Measurements from ENCODE around the gene ZNF133.
"Not testable (repeated sequence)": the region's sequence is repeated elsewhere in the genome, so short reads cannot be mapped to it uniquely, and the experiment has no call there.

The ZNF133 gene

DNA sequence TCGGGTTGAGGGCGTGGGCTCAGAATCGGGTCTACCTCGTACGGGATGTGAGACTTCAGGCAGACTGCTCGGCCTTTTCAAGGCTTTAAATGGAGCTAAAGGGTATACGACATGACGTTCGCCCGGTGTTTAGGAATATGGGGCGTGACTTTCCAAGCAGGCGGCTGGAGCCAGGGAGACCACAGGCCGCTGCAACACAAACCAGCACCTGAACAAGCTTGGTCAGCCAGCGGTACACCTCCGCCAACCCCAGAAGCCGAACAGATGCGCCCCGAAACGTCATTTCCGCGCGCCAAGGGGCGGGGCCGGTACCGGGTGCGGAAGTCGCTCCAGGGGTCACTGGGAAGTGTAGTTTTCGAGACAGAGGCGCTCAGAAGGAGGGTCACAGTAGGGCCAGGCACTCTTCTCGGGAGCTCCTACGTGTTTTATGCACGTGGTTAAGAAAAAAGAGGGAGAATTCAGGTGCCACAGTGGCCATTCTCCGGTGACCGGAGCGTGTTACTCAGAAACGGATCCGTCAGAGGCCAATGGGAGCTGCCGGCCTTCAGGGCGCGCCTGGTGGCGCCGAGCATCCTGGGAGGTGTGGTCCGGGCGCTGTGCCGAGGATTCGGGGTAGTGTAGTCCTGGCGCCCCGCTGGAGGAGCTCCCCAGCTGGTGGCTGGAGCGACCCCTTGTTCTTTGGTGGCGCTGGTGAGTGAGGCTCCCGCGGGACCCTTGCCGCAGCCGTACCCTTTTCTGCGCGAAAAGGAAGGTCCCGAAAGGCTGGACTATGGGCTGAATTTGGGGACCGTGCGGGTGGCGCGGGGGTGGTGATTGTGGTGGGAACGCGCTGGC, at the start of gene ZNF133:
TSS of gene ZNF133 (plus strand) at position 613 of the 834 bp plus-strand sequence. CDS start 17,160 bp downstream, outside the sequence.
- peak; percentile 94 for DNase-seq

DNA sequence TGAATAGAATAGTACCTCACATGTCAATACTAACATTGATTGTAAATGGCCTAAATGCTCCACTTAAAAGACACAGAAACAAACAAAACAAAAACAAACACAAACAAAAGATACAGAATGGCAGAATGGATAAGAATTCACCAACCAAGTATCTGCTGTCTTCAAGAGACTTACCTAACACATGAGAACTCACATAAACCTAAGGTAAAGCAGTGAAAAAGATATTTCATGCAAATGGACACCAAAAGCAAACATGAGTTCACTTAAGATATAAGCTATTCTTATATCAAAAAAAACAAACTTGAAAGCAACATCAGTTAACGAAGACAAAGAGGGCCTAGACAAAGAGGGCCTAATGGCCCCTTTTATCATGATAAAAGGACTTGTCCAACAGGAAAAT, 47.3 kb upstream of the ZNF133 start:
- no peak for DNase-seq

DNA sequence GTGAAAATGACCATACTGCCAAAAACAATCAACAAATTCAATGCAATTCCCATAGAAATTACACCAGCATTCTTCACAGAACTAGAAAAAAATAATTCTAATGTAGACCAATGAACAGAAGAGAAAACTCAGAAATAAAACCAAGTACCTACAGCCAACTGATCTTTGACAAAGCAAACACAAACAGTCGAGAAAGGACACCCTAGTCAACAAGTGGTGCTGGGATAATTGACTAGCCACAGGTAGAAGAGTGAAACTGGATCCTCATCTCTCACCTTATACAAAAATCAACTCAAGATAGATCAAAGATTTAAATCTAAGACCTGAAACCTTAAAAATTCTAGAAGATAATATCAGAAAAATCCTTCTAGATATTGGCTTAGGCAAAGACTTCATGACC, 44.5 kb upstream of the ZNF133 start:
- DNase-seq = no peak

DNA sequence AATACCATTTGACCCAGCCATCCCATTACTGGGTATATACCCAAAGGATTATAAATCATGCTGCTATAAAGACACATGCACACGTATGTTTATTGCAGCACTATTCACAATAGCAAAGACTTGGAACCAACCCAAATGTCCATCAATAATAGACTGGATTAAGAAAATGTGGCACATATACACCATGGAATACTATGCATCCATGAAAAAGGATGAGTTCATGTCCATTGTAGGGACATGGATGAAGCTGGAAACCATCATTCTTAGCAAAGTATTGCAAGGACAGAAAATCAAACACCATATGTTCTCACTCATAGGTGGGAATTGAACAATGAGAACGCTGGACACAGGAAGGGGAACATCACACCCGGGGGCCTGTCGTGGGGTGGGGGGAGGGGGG, 39.8 kb upstream of the ZNF133 start:
- DNase-seq = not testable (repeated sequence)

DNA sequence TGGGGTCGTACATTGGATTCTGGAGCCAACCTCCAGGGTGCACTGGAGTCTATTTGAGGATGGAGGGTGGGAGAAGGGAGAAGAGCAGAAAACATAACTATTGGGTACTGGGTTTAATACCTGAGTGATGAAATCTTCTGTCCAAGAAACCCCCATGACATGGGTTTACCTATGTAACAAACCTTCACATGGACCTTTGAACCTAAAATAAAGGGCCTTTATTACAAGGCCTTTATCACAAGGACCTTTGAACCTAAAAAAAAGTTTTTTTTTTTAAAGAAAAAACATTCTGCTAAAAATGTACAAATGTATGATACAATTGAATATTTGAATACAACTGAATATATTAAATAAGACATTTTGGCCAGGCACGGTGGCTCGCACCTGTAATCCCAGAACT, 38.1 kb upstream of the ZNF133 start:
- no peak for DNase-seq

DNA sequence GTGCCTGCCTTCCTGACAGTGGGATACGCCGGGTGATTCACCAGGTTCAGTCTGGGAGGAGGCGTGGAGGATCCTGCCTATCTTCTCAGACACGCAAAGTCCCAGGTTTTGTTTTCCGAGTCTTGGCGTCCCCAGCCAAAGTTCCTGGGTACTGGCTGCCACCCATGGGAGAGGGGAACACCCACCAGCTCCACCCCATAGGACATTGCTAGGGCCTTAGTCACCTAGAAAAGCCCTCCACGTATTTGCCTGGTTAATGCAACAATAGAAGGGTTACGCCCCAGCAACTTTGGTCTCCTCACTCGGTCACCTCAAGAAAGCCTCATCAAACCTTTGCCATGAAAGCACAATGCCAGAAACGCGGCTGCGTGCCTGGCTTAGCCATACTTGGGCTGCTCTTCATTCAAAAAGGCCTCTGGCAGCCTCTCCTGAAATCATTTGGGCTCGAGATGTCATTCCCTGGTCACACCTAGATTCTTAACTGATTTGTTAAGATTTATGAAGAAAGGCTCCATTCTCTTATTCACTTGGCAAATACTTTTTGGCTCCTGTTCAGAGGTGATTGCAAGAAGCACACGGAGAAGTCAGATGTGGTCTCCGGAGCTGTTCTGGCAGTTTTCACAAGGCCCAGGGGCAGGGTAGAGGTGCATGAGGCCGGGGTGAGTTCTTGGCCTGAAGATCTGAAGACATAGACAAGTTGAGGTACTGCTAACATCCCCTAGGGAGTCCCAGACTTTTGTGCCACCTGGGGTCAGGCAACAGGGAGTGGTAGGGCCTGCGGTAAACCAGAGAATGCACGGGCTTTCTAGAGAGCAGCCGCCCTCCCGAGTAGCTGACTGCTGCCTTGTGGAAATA, 35.5 kb upstream of the ZNF133 start:
- DNase-seq = no peak

DNA sequence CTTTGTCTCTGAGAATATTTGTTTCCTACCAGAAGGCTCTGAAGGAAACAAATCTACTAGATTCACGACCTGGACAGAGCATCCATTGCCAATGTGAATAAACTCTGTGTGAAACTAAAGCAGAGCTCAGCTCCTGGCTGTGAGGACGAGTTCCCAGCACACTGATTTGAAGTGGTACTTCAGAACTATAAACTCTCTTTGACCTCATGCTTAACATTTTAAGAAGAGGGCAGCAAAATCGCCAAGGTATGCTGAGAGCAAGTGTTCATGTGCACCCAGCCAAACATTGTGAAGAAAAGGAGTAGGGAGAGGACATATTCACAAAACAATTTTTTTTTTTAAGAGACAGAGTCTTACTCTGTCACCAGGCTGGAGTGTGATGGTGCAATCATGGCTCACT, 33.7 kb upstream of the ZNF133 start:
- DNase-seq = no peak

DNA sequence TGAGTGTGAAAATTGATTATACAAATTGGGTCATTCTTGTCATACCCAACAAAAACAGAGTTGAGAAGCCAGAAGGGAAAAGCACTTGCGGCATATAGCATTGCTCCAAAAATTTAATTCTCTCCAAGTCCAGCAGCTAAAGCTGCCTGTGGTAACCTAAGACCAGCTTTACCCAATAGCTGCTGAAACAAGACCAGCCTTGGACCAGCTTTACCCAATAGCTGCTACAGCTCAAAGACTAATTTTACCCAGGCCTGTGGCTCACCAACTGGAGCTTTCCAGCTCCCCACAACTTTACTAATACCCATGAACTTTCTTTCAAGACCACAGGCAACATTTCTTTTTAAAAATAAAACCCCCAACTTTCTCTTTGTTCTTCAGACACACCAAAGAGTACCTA, 32.8 kb upstream of the ZNF133 start:
- DNase-seq = no peak

DNA sequence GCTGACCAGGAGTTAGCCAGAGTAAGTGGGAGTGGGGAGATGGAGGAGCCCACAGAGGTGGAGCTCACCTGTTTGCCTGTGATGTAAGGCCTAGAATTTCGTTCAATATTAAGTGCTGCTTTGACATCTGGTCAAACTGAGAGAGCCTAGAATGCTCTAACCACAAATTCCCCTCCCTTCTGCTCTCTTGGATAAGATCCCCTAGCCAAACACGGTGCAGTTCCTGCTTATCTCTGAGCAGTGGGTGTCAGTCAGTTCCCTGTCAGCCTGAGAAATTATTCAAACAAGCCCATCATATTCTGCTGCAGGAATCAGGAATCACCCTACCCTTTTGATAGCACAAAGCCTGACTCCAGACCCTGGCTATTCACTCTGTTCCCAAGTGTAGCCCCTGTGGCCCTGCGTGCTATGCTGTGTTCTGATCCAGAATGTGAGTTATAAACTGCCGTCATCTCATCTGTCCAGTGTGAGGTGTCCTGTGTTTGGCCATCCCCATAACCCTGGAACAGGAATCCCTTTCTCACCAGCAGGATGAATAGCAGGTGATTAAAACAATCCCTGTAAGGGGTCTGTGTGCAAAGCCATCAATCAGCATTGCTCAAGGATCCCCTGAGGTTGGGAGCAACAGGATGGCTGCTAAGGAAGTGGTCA, 31.8 kb upstream of the ZNF133 start:
- DNase-seq = no peak

DNA sequence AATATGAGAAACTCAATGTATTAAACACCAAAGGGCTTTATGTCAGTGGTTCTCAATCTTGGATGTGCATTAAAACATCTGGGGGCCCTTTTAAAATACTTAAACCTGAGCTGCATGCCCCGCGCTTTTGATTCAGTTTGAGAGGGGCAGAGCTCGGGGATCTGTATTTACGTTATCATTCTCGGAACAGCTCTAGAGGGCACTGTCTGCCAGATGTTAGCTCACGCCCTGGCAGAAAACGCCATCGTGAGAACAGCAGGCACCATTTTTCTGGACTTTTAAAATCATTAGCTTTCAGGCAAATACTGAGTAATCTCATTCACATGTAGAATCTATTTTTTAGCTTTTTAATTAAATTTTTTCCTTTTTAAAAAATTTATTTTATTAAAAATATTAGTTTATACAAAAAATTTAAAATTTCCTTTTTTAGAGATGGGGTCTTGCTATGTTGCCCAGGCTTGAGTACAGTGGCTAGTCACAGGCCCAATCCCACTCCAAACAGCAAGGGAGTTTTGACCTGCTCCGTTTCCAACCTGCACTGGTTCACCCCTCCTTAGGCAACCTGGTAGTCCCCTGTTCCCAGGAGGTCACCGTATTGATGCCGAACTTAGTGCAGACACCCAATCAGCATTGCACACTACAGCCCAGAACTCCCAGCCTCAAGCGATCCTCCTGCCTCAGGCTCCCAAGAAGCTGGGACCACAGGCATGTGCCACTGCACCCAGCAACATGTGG, 30.0 kb upstream of the ZNF133 start:
- DNase-seq = no peak

DNA sequence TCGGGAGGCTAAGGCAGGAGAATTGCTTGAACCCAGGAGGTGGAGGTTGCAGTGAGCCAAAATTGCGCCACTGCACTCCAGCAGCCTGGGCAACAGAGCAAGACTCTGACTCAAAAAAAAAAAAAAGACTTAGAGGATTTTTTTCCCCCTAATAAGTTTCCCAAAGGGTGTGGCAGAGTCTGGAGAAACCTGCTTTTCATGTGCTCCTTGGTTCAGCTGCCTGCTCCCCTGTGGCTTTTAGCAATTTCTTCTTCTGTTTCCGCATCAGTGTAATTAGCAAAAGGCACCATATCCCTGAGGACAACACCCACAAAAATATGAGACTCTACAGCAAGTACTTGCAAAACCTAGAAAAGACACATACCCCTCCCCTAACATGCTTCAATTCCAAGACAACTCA, 28.6 kb upstream of the ZNF133 start:
- no peak for DNase-seq

DNA sequence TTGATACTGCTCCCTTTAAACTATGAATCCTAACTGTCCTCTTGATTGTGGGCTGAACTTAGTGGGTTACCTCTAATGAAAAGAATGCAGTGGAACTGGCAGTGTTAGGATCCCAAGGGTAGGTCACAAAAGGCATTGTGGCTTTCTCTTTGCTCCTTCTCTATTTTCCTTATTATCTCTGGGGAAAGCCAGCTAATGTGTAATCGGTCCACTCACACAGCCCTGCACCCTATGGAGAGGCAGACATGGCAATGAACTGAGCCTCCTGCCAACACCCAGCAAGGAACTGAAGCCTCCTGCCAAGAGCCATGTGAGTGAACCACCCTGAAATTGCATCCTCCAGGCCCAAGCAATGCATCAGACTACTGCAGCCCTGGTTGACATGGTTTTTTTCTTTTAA, 24.6 kb upstream of the ZNF133 start:
- DNase-seq = no peak

DNA sequence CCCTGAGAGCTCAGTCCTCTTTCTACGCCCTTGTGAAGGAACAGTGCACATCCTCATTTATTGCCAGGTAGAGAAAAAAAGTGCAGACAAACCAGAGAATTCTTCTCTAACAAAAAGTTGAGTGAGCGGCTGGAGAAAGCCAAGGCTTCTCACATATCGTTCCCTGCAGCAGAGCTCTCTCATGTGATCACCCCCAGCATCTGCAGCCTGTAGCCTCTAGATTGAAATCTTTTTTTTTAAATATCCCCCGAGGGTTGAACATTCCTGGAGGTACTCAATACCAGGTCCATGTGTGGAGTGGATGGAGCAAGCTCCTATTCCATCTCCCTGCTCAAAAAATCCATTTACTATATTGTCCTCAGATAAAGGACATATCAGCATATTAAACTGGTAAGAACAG, 22.9 kb upstream of the ZNF133 start:
- DNase-seq = no peak

DNA sequence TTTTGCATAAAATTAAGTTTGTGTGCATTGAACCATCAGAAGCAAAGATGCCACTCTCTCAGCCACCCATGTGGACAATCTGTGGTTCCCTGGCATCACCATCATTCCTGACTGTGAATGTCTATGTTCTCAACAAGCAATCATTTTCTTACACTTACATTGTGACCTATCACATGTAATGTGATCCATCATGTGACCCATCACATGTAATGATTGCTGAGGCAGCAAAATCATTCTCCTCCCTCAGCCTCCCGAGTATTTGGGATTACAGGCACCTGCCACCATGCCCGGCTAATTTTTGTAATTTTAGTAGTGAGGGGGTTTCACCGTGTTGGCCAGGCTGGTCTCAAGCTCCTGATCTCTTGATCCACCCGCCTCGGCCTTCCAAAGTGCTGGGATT, 22.0 kb upstream of the ZNF133 start:
- no peak for DNase-seq

DNA sequence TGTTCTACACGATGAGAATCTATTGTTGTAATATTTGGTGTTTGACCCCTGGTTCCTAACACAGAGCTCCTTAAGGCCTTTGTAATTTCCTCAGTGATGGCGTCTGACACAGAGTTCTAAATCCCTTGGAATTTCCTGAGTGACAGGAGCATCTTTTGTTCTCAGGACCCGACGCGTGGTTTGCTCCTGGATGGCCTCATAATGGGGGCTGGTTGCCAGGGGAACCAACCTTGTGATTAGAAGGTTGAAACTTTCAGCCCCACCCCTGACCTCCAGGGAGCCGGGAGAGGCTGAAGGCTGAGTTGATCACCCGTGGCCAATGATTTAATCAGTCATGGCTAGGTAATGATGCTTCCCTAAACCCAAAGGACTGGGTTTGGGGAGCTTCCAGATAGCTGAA, 20.5 kb upstream of the ZNF133 start:
- no peak for DNase-seq

DNA sequence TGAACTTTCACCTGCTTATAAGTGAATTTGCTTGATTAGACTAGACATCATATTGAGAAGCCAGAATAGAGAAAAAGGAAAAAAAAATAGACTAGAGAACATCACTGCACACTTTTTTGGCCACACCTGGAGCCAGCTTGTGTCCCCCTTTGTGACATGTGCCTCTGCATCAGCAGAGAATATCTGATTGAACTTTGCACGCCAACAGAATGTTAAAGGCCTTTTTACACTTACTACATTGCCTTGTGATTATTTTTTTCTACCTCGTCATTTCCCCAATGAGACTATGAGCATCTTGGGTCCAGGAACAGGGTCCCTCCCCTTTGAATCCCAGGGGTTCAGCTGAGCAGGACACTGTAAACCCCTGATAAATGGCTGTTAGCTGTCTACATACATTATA, 17.2 kb upstream of the ZNF133 start:
- no peak for DNase-seq

DNA sequence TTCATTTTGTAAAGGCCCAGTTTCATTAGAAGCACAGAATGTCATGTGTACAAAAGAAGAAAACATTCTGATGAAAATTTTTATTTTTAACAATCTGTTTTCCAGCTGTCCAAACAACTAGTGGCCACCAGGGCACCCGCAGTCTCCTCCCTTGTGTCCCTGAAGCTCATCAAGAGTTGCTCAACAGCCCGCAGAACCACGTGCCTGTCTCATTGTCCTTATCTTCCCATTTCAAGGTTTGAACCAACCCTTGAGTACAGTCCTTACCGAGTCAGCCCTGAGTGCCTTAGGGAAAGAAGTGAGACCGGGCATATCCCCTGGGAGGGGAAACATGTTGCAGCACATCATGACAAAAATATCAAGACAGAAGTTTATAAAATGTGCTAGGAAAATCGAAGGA, 15.9 kb upstream of the ZNF133 start:
- no peak for DNase-seq

DNA sequence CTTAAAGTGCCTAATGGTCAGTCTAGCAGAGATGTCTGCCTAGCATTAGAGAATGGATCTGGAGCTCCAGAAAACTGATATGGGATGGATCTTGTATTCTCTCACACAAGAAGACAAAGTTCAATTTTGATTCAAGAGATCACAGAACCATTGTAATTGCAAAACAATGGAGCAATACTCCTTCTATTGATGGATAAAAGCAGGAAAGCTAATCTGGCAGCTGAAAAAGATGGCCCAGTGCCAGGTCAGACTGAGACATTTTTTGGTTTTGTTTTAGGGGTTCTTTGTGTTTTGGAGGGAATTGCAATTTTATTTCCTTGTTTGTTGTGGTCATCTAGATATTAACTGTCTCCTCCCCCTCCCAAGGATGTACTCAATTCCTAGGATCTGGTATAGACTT, 14.6 kb upstream of the ZNF133 start:
- no peak for DNase-seq

DNA sequence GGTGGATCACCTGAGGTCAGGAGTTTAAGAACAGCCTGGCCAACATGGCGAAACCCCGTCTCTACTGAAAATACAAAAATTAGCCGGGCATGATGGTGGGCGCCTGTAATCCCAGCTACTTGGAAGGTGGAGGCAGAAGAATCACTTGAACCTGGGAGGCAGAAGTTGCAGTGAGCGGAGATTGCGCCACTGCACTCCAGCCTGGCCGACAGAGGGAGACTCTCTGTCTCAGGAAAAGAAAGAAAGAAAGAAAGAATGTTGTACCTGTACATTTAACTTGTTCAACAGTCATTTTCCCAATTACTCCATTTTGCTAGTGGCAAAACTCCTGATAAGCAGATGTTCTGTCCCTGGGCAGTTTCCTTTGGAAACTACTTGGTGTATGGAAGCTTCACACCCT, 12.4 kb upstream of the ZNF133 start:
- not testable (repeated sequence) for DNase-seq

DNA sequence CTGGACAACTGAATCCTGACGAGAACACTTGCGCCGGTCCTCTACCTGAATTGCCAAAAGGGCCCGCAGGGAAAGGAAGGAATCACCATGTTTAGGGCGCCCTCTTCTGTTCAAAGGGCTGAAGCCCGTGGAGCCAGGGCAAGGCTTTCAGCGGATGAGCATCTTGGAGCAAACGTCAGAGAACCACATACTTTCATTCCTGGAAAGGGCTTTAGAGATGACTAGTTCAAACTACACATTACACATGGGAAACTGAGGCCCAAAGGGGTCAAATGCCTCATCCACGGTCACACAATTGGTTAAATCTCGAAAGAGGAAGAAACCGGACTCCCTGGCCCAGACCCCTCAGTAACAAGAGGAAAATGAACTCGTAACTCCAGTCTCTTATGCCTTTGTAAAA, 11.5 kb upstream of the ZNF133 start:
- peak; percentile 44 for DNase-seq

DNA sequence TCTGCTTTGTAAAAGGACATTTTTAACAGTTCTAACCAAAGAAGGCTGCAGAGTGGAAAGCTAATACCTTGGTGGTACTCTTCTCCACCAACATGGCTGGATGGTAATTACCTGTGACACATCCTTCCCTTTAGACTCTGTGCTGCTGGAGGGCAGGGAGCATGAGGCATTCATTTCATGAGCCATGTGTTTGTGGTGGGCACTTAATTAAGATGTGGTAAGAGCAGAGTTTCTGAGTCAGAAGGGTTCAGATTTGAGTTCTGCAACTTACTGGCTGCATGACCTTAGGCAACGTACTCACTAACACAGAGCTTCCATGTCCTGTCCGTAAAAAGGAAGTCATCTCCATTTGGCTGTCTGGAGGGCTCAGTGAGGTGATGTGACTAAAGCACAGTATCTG, 9.1 kb upstream of the ZNF133 start:
- no peak for DNase-seq

DNA sequence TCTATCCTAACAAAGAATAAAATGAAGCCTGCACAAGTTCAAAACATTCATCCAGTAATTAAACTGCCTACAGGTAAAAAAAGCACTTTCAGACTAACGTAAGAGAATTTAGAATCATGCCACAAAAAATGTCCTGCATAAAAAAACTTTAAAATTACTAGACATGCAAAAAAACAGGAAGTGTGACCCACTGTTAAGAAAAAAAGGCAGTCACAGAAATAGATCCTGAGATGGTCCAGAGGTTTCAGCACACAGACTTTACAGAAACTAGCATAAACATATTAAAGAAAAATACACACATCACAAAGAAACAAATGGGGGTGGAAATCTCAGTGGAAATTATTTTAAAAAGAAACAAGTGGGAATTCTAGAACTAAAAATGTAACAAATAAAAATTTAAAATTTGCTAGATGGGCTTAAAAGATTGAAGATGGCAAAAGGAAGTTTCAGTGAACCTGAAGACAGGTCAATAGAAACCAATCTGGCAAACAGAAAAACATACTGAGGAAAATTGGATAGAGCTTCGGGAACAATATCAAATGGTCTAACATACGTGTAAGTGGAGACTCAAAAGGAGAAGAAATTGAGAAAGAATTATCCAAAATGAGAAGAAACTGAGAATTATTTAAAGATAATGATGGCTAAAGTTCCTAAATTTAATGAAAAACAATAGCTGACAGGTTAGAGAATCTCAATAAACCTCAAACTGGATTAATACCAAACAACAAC, 3.4 kb upstream of the ZNF133 start:
- DNase-seq = no peak

Measured in NCI-H774 (cell line).